RWPE2 (cell line): ENCODE data around the gene RAB3D.

ENCODE experiments used
- ATAC-seq: fragments of 200-7000 bp; cut with Tn5 transposase; 3 replicates; pipeline ENCODE4 v1.9.1; 2021; ENCODE audit warnings: low read depth
- DNase-seq: peaks from one replicate; pipeline ENCODE4 v3.0.0-alpha.2; 2020; ENCODE audit warnings: low spot score
- H3K27ac ChIP-seq: fragments of 450-650 bp; 2 replicates; pipeline ENCODE4 v1.5.1; 2017; ENCODE audit warnings: mild to moderate bottlenecking; ENCODE audit not compliant: poor library complexity, severe bottlenecking
- H3K27me3 ChIP-seq: fragments of 250-450 bp; sonication (Bioruptor Pico); 2 replicates; pipeline ENCODE4 v1.5.1; 2021; ENCODE audit warnings: mild to moderate bottlenecking, moderate library complexity; ENCODE audit not compliant: insufficient read depth, poor library complexity, severe bottlenecking
- H3K36me3 ChIP-seq: fragments of 250-450 bp; sonication (Bioruptor Pico); 2 replicates; pipeline ENCODE4 v1.5.1; 2020; ENCODE audit warnings: low read depth, mild to moderate bottlenecking, moderate library complexity
- H3K4me1 ChIP-seq: fragments of 250-450 bp; sonication (Bioruptor Pico); 2 replicates; pipeline ENCODE4 v1.5.1; 2021; ENCODE audit warnings: mild to moderate bottlenecking, moderate library complexity; ENCODE audit not compliant: insufficient read depth, poor library complexity, severe bottlenecking
- H3K4me3 ChIP-seq: fragments of 250-450 bp; sonication (Bioruptor Pico); 2 replicates; pipeline ENCODE4 v1.5.1; 2021; ENCODE audit warnings: mild to moderate bottlenecking, moderate library complexity; ENCODE audit not compliant: severe bottlenecking
- H3K9me3 ChIP-seq: fragments of 250-450 bp; sonication (Bioruptor Pico); 2 replicates; pipeline ENCODE4 v1.5.1; 2021; ENCODE audit warnings: mild to moderate bottlenecking, moderate library complexity; ENCODE audit not compliant: severe bottlenecking
- TF ChIP-seq, protein P1 (sequence below): fragments of 450-650 bp; IDR thresholded peaks from one replicate; pipeline ENCODE4 v1.5.1; 2017; ENCODE audit warnings: mild to moderate bottlenecking, moderate library complexity; ENCODE audit not compliant: poor library complexity, severe bottlenecking

The RAB3D gene

DNA sequence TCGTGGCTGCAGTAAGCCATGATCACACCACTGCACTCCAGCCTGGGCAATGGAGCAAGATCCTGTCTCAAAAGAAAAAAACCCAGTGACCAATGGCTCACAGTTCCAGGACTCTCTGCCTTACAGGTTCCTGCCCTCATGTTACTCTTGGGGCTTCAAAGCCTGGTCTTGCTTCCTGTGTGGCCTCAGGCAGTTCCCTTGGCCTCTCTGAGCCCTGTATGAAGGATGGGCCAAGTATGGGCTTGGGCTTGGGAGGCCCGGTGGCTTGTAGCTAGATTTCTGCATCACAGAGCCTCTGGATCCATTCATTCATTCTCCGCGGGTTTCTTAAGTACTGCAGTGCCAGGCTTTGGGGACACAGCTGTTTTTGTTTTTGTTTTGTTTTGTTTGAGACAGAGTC lies 44.3 kb downstream of the RAB3D start:
- ATAC-seq = no peak
- no peaks in the 10 kb centered on the region for H3K4me1 ChIP-seq

DNA sequence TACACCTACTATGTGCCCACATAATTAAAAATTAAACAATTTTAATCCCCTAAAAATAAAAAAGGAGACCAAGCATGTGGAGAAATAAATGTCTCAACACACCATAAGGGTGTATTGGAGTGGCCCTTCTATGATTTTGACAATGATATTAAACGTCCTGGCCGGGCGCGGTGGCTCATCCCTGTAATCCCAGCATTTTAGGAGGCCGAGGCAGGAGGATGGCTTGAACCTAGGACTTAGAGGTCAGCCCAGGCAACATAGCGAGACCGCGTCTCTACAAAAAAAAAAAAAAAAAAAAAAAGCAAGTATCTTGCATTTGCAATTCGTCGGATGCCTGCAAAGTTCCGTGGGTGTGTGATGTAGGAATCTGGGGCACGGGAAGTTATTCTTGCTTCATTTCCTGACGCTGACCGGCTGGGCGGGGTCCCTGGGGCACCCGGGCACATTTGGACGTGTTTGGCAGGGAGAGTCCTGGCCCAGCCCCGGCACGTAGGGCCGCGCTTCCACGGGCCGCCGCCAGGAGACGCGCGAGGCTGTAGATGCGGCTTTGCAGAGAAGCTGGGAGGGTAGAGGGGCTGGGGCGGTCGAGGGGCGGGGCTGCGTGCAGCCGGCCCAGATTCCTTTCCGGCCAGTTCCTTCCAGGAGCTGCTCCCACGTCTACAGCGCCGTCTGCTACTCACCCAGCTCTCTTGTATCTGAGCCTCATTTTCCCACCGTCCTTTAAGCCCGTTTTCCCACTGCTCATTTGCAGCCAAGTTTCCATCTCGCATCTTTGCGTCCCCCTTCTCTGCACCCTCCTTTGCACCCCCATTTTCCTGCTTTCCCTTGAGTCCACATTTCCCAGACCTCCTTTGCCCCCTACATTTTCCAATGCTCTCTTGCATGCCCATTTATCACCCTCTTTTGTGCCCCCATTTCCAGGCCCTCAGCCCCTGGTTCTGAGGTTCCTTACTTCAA lies 45.7 kb downstream of the RAB3D start:
- H3K9me3 ChIP-seq = no peaks in the 10 kb centered on the region
- no peak overlapping the region for H3K4me3 ChIP-seq
- ATAC-seq = peak; percentile 96
- H3K27me3 ChIP-seq = no peaks in the 10 kb centered on the region
- DNase-seq = peak; percentile 94
- H3K4me1 ChIP-seq = no peaks in the 10 kb centered on the region
- H3K36me3 ChIP-seq = no peaks in the 10 kb centered on the region
- TF ChIP-seq, protein P1, sequence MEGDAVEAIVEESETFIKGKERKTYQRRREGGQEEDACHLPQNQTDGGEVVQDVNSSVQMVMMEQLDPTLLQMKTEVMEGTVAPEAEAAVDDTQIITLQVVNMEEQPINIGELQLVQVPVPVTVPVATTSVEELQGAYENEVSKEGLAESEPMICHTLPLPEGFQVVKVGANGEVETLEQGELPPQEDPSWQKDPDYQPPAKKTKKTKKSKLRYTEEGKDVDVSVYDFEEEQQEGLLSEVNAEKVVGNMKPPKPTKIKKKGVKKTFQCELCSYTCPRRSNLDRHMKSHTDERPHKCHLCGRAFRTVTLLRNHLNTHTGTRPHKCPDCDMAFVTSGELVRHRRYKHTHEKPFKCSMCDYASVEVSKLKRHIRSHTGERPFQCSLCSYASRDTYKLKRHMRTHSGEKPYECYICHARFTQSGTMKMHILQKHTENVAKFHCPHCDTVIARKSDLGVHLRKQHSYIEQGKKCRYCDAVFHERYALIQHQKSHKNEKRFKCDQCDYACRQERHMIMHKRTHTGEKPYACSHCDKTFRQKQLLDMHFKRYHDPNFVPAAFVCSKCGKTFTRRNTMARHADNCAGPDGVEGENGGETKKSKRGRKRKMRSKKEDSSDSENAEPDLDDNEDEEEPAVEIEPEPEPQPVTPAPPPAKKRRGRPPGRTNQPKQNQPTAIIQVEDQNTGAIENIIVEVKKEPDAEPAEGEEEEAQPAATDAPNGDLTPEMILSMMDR = peak; percentile 99
- peak overlapping the region; percentile 47 for H3K27ac ChIP-seq

More for the DNA sequence above, 44.3 kb downstream of the RAB3D start:
- no peaks in the 10 kb centered on the region for H3K36me3 ChIP-seq
- H3K9me3 ChIP-seq = no peaks in the 10 kb centered on the region
- no peak overlapping the region for H3K27ac ChIP-seq
- no peak for DNase-seq
- H3K27me3 ChIP-seq = no peaks in the 10 kb centered on the region
- TF ChIP-seq, protein P1 = no peak
- no peak overlapping the region for H3K4me3 ChIP-seq

DNA sequence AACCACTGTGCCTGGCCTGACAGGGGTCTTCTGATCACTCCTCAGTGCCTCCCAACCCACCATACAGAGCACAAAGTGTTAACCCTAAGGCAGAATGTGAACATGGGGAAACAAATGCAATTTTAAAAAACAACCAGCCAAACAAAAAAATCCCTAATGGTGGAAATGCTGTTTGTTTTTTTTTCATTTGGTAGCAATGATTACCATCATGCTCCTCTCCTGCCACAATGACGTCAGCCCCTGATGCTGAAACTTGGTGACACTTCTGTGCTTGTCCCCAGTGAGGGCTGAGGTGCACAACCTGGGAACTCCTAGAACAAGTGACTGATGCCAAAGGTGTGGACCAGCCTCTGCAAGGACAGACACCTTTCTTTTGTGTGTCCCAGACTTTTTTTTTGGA lies 47.5 kb downstream of the RAB3D start:
- Histone ChIP-seq H3K4me3 (no peak overlapping the region), H3K4me1 (no peaks in the 10 kb centered on the region), H3K9me3 (no peaks in the 10 kb centered on the region), H3K27ac (no peak overlapping the region), H3K36me3 (no peaks in the 10 kb centered on the region), H3K27me3 (no peaks in the 10 kb centered on the region)
- TF ChIP-seq, protein P1 = no peak
- DNase-seq (no peak), ATAC-seq (no peak)

DNA sequence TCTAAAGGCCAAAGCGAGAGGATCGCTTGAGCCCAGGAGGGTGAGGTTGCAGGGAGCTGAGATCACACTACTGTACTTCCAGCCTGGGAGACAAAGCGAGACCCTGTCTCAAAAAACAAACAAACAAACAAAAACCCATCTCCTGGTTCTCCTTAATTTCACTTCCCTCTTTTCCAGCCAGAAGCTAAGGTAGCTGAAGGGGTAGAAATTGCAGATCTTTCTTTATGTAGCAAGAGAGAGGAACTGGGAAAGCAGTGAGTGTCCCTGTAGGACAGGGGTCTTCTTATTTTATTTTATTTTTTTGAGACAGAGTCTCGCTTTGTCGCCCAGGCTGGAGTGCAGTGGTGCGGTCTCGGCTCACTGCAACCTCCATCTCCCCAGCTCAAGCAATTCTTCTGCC lies 48.0 kb downstream of the RAB3D start:
- Histone ChIP-seq H3K27me3 (no peaks in the 10 kb centered on the region), H3K27ac (no peak overlapping the region), H3K4me3 (no peak overlapping the region), H3K36me3 (no peaks in the 10 kb centered on the region), H3K9me3 (no peaks in the 10 kb centered on the region), H3K4me1 (no peaks in the 10 kb centered on the region)
- no peak for DNase-seq
- TF ChIP-seq, protein P1 = no peak
- no peak for ATAC-seq

DNA sequence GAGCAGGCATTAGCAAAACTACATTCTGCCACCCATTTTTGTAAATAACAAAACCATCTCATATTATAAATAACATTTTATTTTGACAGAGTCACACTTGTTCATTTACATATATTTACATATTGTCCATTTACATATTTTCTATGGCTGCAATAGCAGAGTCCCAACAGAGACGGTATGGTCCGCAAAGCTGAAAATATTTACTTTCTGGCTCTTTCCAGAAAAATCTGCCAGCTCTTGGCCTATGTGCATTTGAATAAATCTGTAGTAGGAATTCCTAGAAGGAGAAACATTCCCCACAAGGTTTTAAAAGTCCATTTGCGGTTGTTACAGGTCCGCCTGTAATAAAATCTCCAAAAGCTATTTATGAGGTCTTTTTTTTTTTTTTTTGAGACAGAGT lies 49.2 kb downstream of the RAB3D start:
- H3K4me3 ChIP-seq = no peak overlapping the region
- H3K4me1 ChIP-seq = no peaks in the 10 kb centered on the region
- no peaks in the 10 kb centered on the region for H3K36me3 ChIP-seq
- DNase-seq = no peak
- no peaks in the 10 kb centered on the region for H3K9me3 ChIP-seq
- ATAC-seq = no peak
- H3K27ac ChIP-seq = no peak overlapping the region
- H3K27me3 ChIP-seq = no peaks in the 10 kb centered on the region
- TF ChIP-seq, protein P1 = no peak
